CD1c-positive myeloid dendritic cell (primary cell): ENCODE results near the gene AGBL4.

Experiments used
- DNase-seq: peaks from one replicate; pipeline ENCODE4 v3.0.0-alpha.2; 2016; ENCODE audit errors: extremely low spot score

Gene AGBL4

GRCh38 chr1:48654606-48655210 is 1369.0 kb downstream of the AGBL4 start:
- no peak for DNase-seq

- no peak for DNase-seq
Measured at GRCh38 chr1:48652334-48652733, 1371.4 kb downstream of the AGBL4 start.

DNA sequence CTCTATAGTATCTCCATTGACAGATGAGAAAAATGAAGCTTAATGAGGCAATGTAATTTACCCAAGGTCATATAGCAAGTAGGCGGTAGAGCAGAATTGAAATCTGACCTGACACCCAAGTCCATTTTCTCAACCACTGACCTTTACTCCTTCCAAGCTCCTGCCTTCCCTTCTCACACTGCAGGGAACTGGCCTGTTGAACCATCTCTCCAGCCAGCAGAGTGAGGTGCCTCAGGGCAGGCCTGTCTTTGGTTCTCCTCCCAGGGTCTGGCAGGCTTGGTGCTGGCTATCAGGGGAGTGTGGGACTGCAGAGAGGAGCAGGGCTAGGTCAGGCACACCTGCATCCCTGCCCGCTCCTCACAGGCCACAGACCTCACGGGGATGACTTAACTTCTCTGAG is 1373.9 kb downstream of the AGBL4 start:
- no peak for DNase-seq

DNA sequence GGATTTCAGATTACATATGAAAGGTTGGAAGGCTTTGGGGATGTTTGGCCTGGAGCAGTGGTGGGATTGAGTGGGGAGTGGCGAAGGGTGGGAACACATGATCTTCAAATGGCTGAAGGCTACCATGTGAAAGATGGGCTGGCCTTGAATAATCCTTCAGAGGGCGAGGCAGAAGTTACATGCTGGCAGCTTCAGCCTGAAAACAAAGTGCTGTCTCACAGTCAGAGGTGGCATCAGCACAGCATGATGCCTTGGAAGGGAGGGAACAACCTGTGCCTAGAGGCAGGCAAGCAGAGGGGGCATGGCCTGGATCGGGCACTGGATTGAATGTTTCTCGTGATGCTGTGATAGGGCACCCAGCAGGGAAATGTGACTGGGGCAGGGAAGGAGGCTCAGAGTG is 1377.9 kb downstream of the AGBL4 start:
- no peak for DNase-seq

DNA sequence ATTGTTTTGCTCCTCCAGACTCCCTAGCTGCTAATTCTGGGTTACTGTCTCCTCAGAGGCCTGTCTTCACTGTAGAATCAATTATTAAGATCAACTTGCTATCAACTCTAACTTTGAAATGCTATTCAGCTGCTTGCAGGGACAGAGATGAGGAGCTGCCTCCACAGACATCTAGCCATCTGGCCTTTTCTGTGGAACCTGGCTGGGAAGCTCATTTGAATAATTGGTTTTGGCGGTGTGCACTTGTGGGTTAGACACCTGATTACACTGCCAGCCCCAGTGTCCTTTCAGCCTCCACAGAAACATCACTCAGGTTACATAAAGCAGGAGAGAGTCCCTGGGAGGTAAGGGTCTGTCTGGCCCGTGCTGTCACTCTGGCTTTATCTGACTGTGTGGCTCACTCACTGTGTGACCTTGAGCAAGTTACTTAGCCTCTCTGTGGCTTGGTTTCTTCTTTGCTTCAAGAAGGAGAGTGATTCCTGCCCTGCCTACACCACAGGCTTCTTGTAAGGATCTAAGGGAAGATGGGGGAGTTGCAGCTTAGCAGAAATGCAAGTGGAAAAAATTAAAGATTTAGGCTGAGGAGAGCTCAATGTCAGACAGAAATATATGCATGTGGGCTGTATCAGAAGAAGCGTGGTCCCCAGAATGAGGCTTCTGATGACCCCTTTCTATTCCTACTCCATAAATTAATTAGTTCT is 1378.7 kb downstream of the AGBL4 start:
- DNase-seq: no peak

DNA sequence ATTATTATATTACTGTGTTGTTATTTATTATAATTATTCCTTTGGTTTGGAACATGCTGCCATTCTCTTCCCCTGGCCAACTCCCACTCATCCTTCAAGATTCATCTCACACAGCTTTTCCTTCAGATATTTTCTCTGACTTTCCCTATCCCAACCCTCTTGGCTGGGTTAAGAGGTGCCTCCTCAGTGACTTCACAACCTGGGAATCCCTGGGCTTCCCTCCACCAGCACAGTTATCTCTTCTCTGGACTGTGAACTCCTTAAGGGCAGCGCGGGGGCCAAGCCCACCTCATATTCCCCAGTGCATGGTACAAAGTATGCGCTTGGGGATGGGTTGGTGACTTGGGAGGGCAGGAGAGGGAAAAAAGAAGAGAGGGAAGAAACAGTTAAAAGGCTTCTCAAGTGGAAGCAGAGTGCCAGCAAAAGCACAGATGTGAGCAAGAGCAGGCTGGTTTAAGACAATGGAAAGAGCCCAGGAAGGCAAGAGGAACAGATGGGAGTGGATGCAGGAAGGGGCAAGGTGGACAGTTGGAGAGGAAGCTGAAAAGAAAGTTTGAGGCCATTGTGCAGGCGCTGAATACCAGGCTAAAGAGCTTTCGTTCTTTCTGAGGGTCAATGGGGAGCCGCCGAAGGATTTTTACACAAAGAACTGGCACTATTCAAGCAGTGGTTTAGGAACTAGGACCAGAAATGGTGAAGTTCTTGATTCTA is 1379.4 kb downstream of the AGBL4 start:
- no peak for DNase-seq

GRCh38 chr1:48643193-48643592 is 1380.6 kb downstream of the AGBL4 start:
- DNase-seq: no peak

DNA sequence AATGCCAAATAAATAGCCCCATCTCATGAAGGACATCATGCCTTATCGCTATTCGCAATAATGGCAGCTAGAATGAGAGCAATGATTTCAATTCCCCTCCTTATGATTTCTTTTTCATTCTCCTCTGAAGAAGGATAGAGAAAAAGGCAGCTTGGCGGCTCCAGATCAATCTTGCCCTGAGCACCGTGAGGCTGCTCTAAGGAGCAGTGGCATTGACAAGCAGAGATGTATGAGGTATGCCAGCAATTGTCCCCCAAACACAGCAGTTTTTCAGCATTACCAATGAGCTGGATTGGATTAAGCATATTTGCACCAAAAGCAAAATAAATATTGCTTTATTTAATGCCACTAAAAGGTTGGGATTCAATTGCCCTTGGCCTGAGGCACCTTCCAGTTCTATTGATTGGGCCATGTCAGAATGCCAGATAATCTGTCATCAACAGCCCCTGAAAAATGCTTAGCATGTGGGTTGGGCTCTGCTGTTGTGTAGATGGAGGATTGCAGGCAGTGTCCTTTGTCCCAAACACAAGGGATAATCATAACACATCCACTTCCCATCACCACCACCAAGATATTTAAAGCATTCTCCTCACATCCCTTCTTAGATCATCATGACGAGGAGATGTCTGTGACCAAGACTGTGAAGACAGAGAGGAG is 1382.8 kb downstream of the AGBL4 start:
- no peak for DNase-seq

DNA sequence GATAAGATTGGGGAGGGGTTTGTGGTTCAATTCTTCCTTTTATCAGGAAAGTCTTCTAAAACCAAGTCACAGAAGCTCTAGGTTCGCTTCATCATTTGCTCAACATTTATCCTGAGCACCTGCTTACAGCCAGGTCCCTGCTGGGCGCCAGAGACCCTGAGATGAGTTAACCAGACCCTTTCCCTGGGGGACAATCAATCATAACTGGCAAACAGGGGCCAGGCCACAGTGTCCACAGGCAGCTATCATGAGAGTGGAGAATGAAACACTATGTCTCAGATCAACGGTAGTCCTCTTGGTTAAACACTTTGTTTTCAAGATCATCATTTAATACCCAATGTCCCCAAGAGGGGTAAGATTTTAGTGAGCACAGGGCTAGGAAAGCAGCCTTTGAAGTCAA is 1393.9 kb downstream of the AGBL4 start:
- no peak for DNase-seq

DNA sequence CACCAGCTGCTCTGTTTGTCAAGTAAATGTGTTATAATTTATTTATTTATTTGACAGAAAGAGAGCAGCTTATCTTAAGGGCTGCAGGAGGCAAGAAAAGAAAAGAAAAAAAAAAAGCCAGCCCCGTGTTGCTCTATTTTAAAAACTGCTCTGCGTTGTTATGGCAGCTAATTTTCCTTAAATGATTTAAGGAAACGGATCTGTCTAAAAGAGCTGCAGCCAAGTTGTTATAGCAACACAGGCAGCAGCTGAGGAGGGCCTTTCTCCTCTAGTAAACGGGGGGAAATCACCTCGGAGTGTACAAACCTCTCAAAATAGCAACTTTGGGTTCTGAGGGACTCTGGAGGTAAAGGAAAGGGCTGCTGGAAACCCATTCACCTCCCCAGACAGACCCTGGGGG is 1396.3 kb downstream of the AGBL4 start:
- no peak for DNase-seq

DNA sequence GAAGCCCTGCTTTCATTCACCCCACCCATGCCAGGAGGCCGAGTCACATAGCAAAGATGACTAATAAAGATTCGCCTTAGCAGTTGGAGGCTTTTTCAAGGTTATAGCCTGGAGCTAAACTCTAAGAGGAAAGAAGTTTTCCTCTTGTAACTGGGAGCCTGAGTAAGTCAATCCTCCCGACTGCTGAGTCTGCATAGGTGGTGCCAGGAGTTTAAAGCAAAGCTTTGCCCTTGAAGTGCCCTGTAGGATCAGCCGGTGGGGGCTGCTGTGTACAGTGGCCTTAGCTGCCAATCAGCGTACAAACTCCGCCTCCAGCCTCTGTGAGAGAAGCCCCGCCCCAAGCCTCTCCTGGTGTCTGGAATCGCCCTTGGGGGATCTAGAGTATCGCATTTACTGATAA is 1404.2 kb downstream of the AGBL4 start:
- no peak for DNase-seq

- DNase-seq: no peak
Measured at GRCh38 chr1:48617252-48617651, 1406.5 kb downstream of the AGBL4 start.

- DNase-seq: no peak
Measured at GRCh38 chr1:48616710-48617109, 1407.0 kb downstream of the AGBL4 start.

- DNase-seq: no peak
Measured at GRCh38 chr1:48611841-48612240, 1411.9 kb downstream of the AGBL4 start.

DNA sequence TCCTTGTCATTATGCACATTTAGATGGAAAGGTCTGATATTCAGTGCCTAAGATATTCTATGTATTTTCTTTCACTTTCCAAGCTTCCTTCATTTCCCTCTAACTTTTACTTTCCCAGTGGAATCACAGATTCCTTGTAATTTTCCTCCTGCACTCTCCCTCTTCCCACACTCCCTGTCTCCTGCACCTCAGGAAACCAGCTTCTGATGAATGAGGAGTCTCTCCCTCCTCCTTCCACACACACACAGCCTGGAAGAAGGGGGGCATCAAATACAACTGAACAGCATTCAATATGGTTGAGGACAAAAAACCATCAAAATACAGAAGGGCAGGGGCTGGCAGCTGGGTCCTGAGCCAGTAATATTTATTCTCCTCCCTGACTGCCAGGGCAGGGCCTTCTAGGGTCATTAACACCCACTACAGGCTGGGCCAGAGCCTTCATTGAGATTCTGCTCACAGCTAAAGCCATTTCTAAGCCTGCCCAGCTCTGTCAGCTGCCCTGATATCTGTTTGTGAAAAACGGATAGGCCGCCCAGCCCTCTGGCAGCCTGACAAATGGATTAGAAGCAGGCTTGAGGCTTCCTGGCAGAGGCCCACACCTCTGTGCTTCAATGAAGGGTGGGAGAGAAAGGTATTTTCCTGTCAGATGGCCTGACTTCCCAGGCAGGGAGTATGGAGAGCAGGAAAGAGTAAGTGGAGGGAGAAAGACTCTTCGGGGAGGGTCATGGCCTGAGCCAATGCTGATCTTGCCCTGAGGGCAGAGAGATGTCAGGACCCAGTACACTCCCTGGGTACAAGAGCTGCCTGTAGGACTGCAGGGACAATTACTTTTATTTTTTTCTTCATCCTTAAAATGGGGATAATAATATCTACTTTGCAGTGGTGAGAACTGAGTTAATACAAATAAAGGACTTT is 1412.9 kb downstream of the AGBL4 start:
- no peak for DNase-seq

- DNase-seq: no peak
Measured at GRCh38 chr1:48608882-48609281, 1414.9 kb downstream of the AGBL4 start.

DNA sequence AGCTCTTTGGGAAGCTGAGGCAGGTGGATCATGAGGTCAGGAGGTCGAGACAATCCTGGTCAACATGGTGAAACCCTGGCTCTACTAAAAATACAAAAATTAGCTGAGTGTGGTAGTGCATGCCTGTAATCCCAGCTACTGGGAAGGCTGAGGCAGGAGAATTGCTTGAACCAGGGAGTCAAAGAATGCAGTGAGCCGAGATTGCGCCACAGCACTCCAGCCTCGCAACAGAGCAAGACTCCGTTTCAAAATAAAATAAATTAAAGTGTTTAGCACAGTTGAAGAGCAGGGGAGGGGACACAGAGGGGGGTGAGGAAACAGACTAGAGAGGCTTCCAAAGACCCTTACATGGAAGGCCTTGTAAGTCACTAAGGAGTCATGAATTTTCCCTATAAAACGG is 1420.5 kb downstream of the AGBL4 start:
- DNase-seq: no peak

- no peak for DNase-seq
Measured at GRCh38 chr1:48602349-48602748, 1421.4 kb downstream of the AGBL4 start.

DNA sequence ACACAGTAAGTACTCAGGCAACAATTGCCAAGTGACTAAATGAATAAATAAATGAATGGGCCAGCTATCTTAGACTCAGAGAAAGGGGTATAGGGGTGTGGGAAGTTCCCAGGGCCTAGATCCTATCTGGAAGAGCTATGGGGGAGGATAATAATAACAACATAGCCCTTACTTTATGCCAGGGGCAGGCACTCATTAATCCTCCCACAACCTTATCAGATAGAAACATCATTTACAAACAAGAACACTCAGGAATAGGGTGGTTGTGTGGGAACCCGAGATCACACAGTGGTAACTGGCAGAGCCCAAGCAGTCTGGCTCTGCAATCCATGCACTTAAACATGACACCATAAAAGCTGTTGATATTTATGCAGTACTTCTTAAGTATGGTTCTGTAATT is 1423.6 kb downstream of the AGBL4 start:
- no peak for DNase-seq

DNA sequence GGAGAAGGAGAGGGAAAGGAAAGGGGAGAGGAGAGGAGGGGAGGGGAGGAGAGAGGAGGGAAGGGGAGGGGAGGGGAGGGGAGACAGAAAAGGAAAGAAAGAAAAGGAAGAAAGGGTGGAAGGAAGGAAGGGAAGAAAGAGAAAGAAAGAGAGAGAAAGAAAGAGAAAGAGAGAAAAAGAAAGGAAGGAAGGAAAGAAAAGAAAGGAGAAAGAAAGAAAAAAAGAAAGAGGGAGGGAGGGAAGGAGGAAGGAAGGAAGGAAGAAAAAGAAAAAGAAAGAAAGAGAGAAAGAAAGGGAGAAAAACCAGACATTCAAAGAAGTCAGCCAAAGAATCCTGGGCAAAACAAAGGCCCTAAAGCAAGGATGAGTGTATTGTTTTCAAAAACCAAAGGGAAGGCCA is 1426.1 kb downstream of the AGBL4 start:
- DNase-seq: no peak

DNA sequence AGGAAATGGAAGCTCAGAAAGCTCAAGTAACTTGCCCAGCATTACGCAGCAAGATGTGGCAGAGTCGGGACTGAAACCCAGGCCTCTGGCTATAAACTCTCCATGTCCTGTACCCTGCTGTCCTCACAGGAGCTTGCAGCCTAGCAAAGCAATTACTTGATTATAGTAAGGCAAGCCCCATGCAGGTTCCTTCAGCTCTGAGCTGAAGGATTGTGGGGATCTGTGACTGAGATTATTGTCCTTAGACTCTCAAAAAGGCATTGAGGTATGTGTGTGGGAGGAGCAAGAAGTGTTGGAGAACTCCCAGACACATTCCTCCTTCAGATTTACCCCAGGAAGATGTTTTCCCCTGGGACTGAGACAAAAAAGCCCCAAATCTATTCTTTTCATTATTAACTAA is 1427.7 kb downstream of the AGBL4 start:
- DNase-seq: no peak

- no peak for DNase-seq
Measured at GRCh38 chr1:48595613-48596012, 1428.1 kb downstream of the AGBL4 start.
